WI38 (cell line): ENCODE results near the gene RSAD2.

ENCODE experiments used
- H3K4me3 ChIP-seq: 2 replicates; pipeline ENCODE4 v1.5.1; 2011; ENCODE audit warnings: low read depth, mild to moderate bottlenecking, control low read depth, low read length
- CTCF ChIP-seq: IDR thresholded peaks from 2 replicates; pipeline ENCODE4 v1.5.1; 2012; ENCODE audit warnings: low read depth, mild to moderate bottlenecking, control low read depth, low read length

Gene RSAD2

GRCh38 chr2:6921321-6921922 is 43.8 kb downstream of the RSAD2 start:
- no peak overlapping the region for H3K4me3 ChIP-seq

GRCh38 chr2:6922201-6922656 is 44.7 kb downstream of the RSAD2 start:
- no peak overlapping the region for H3K4me3 ChIP-seq
- TF ChIP-seq CTCF = no peak

More at GRCh38 chr2:6921321-6921922, 43.8 kb downstream of the RSAD2 start:
- no peak for TF ChIP-seq CTCF

DNA sequence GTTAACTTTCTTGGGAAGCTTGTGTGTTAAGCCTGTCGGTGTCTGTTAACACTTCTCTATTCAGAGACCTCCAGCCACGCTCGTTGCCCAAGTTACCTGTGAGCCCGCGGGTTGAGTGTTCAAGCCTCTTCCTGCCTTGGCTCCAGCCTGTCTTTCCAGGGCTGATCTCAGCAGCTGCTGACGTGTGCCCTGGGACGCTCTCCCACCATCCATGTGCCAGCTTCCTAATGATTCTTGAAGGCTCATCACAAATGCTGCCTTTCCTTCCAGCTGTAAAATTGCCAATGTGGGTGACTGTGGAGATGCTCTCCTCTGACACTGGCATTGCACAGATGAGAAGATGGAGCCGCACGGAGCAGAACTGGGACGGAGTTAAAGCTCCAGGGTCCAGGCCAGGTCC is 45.7 kb downstream of the RSAD2 start:
- H3K4me3 ChIP-seq = no peak overlapping the region
- no peak for TF ChIP-seq CTCF

DNA sequence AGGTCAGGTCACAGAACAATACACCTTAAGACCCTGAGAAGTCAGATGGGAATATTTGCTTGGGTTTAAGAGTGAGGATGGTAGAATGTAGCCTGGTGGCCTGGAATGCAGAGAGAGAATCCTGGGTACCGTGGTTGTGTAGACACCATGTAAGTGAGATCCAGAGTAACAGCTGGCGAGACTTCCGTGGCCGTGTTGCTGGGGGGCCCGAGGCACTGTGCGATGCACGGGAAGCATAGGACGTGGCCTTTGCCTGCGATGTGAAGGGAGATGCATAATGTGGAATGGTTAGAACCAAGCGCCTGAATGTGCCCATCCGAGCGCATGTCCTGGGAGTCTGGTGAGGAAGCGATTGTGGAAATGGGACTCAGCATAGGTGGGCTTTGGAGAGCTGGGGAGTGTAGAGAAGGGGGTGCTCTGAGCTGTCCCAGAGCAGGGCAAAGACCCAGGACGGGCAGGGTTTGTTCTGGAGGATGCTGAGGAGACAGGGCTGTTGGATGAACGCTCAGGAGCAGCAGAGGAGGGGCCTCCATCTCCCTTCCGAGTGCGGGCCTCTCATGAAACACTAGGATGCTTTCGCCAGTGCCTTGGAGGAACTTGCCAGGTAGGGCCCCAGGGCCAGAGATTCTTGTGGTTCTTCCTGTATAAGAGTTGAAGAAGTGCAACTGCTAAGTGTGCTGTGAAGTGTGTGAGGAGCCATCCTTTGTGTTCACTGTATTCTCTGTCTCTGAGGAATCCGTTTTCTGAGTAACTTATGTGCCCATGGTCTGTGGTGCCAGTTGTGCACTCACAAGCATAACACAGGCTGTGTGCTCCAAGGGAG is 46.7 kb downstream of the RSAD2 start:
- H3K4me3 ChIP-seq = no peak overlapping the region
- no peak for TF ChIP-seq CTCF

GRCh38 chr2:6924924-6925409 is 47.4 kb downstream of the RSAD2 start:
- TF ChIP-seq CTCF = no peak
- no peak overlapping the region for H3K4me3 ChIP-seq

DNA sequence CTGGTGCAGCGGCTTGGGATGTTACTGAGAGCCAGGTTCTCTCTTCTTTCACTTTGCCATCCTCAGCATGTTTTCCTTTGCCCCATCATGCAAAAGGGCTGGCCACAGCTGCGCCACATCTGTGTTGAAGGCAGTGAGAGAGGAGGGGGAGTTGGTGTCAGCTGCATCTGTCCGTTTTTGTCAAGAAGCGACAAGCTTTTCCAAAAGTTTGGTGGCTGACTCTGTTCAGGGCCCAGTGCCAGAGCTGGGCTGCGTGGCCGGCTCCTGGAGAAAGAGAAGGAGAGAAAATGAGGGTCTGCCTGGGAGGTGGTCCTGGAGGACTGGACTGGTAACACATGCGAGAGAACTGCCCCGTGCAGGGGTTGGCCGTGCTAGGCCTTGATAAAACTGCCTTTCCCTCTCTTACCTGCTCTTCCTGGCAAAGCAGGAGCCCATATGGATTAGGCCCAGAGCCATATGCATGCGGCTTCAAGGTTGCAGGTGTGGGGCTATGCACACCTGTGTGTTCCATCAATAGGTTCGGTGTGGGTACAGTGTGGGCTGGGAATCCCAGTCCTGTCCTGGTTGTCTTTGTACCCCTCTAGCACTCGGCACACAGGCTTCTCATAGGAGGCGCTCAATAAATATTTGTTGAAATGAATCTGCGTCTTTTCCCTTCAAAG is 48.6 kb downstream of the RSAD2 start:
- TF ChIP-seq CTCF = no peak
- H3K4me3 ChIP-seq = no peak overlapping the region
